GM12801 (cell line): ENCODE measurements around the gene SAMD4A.

ENCODE experiments used
- CTCF ChIP-seq: IDR thresholded peaks from one replicate; pipeline ENCODE4 v1.5.1; 2011; ENCODE audit warnings: control low read depth; ENCODE audit not compliant: insufficient read length; ENCODE audit errors: extremely low read depth

SAMD4A gene

GRCh38 chr14:54702492-54702891, 135.6 kb downstream of the SAMD4A start:
- no peak for TF ChIP-seq CTCF

- TF ChIP-seq CTCF: no peak
Observed at GRCh38 chr14:54703082-54703481, 136.2 kb downstream of the SAMD4A start.

- no peak for TF ChIP-seq CTCF
Observed at GRCh38 chr14:54703724-54704123, 136.8 kb downstream of the SAMD4A start.

- TF ChIP-seq CTCF: no peak
Observed at GRCh38 chr14:54704768-54705167, 137.8 kb downstream of the SAMD4A start.

GRCh38 chr14:54706769-54707168, 139.8 kb downstream of the SAMD4A start:
- TF ChIP-seq CTCF: no peak

GRCh38 chr14:54708161-54708560, 141.2 kb downstream of the SAMD4A start:
- TF ChIP-seq CTCF: no peak

GRCh38 chr14:54708982-54709381, 142.1 kb downstream of the SAMD4A start:
- TF ChIP-seq CTCF: no peak

- TF ChIP-seq CTCF: no peak
Observed at GRCh38 chr14:54709444-54709843, 142.5 kb downstream of the SAMD4A start.
